H1 (cell line): ENCODE data around the gene H2BK1. TPM values are rescaled to one million over a fixed set of nuclear protein-coding genes. Genes with fewer than 3 reads are reported as not detected.

ENCODE experiments used
- CTCF ChIA-PET: fragments of 300-600 bp; sonication (Branson Sonifier 250); formaldehyde crosslinking; loops from one replicate; lab custom pipeline; 2021; ENCODE audit not compliant: partially characterized antibody; lab: Charles Lee
- POLR2A ChIA-PET: fragments of 300-600 bp; sonication (Branson Sonifier 250); formaldehyde crosslinking; loops from one replicate; lab custom pipeline; 2021; ENCODE audit warnings: inconsistent platforms; ENCODE audit not compliant: partially characterized antibody; lab: Charles Lee
- DNase-seq, 2 experiments: peaks; one replicate each; pipeline versions ENCODE4 v3.0.0 to v3.0.0-alpha.2; 2010 to 2022; ENCODE audit warnings: low spot score in 2 of 2, low read depth in 1 of 2, mixed read lengths in 1 of 2
- FAIRE-seq: peaks from 2 replicates; lab custom pipeline; 2011; peaks lifted over from hg19 to GRCh38; lab: Jason Lieb, UNC
- H2AFZ ChIP-seq: 2 replicates; pipeline ENCODE4 v1.8.1; 2012; ENCODE audit warnings: low read length, inconsistent platforms
- H2AK5ac ChIP-seq: 2 replicates; pipeline ENCODE4 v1.6.1; 2013; ENCODE audit warnings: low read depth, low read length
- H2BK120ac ChIP-seq: replicated peaks from 2 replicates; pipeline ENCODE3; 2013; ENCODE audit warnings: low read depth, low read length, inconsistent platforms
- H2BK12ac ChIP-seq: 2 replicates; pipeline ENCODE4 v1.6.1; 2013; ENCODE audit warnings: low read depth, low read length
- H2BK15ac ChIP-seq: 2 replicates; pipeline ENCODE4 v1.6.1; 2013; ENCODE audit warnings: low read length
- H2BK20ac ChIP-seq: 2 replicates; pipeline ENCODE4 v1.6.1; 2013; ENCODE audit warnings: low read length
- H2BK5ac ChIP-seq: 2 replicates; pipeline ENCODE4 v1.6.1; 2013; ENCODE audit warnings: low read depth, low read length
- H3K14ac ChIP-seq: 2 replicates; pipeline ENCODE4 v1.6.1; 2013; ENCODE audit warnings: inconsistent platforms; ENCODE audit not compliant: insufficient read length
- H3K18ac ChIP-seq: 2 replicates; pipeline ENCODE4 v1.6.1; 2013; ENCODE audit warnings: low read length; ENCODE audit errors: extremely low read depth
- H3K23ac ChIP-seq: 2 replicates; pipeline ENCODE4 v1.6.1; 2013; ENCODE audit warnings: inconsistent platforms; ENCODE audit not compliant: insufficient read length
- H3K23me2 ChIP-seq: 2 replicates; pipeline ENCODE4 v1.6.1; 2013; ENCODE audit warnings: low read depth, low read length
- H3K27ac ChIP-seq: 2 replicates; pipeline ENCODE4 v1.6.1; 2011; ENCODE audit warnings: low read depth, low read length, inconsistent platforms
- H3K27me3 ChIP-seq, 4 experiments: replicated peaks in 1 of 4; 1 replicate in 1 of 4; 2 replicates in 3 of 4; pipeline versions ENCODE4 v1.6.1 to v1.8.1; 2011 to 2013; ENCODE audit warnings: low read length in 3 of 4, mild to moderate bottlenecking in 3 of 4, inconsistent platforms in 2 of 4, mixed read lengths in 2 of 4, moderate library complexity in 1 of 4; ENCODE audit not compliant: control insufficient read depth in 3 of 4, insufficient read depth in 3 of 4; ENCODE audit errors: extremely low read depth in 1 of 4
- H3K36me3 ChIP-seq, 4 experiments: 2 replicates each; pipeline versions ENCODE4 v1.6.1 to v1.8.1; 2011 to 2013; ENCODE audit warnings: mild to moderate bottlenecking in 4 of 4, low read length in 3 of 4, moderate library complexity in 2 of 4, control low read depth in 1 of 4, inconsistent platforms in 1 of 4; ENCODE audit not compliant: insufficient read depth in 4 of 4, control insufficient read depth in 2 of 4
- H3K4ac ChIP-seq: replicated peaks from 2 replicates; pipeline ENCODE3; 2013; ENCODE audit warnings: low read length, low read depth, mixed read lengths, inconsistent platforms; ENCODE audit not compliant: insufficient read length
- H3K4me1 ChIP-seq, 4 experiments: replicated peaks in 1 of 4; 1 replicate in 1 of 4; 2 replicates in 3 of 4; pipeline versions ENCODE4 v1.6.1 to v1.8.1; 2011 to 2013; ENCODE audit warnings: low read length in 3 of 4, inconsistent platforms in 2 of 4, mixed read lengths in 1 of 4; ENCODE audit not compliant: insufficient read depth in 4 of 4, control insufficient read depth in 3 of 4
- H3K4me2 ChIP-seq, 2 experiments: 2 replicates each; pipeline versions ENCODE4 v1.6.1 to v1.8.1; 2011 to 2013; ENCODE audit warnings: low read depth in 2 of 2, low read length in 2 of 2, control low read depth in 1 of 2, inconsistent platforms in 1 of 2, mild to moderate bottlenecking in 1 of 2; ENCODE audit not compliant: insufficient read depth in 1 of 2
- H3K4me3 ChIP-seq, 4 experiments: fragments of 200-600, 300-600 bp in 1 of 4; sonication (generic), shearing (Covaris generic), sonication (Bioruptor Twin) in 1 of 4; 2 replicates each; pipeline versions ENCODE4 v1.5.1 to v1.8.1; 2011 to 2016; ENCODE audit warnings: low read length in 4 of 4, low read depth in 3 of 4, control low read depth in 2 of 4, inconsistent platforms in 2 of 4, mild to moderate bottlenecking in 2 of 4, mixed read lengths in 1 of 4, moderate library complexity in 1 of 4; ENCODE audit not compliant: insufficient read depth in 2 of 4; ENCODE audit errors: extremely low read depth in 1 of 4
- H3K56ac ChIP-seq: replicated peaks from 2 replicates; pipeline ENCODE3; 2013; ENCODE audit warnings: low read depth, mild to moderate bottlenecking, mixed read lengths, low read length, inconsistent platforms; ENCODE audit not compliant: insufficient read length
- H3K79me1 ChIP-seq: 2 replicates; pipeline ENCODE4 v1.6.1; 2013; ENCODE audit warnings: low read depth, low read length, control low read depth
- H3K79me2 ChIP-seq, 2 experiments: 2 replicates each; pipeline versions ENCODE4 v1.6.1 to v1.8.1; 2012 to 2013; ENCODE audit warnings: low read length in 2 of 2, mild to moderate bottlenecking in 2 of 2, inconsistent platforms in 1 of 2; ENCODE audit not compliant: insufficient read depth in 2 of 2, control insufficient read depth in 1 of 2
- H3K9ac ChIP-seq, 4 experiments: replicated peaks in 1 of 4; 1 replicate in 1 of 4; 2 replicates in 3 of 4; pipeline versions ENCODE4 v1.6.1 to v1.8.1; 2011 to 2013; ENCODE audit warnings: low read depth in 3 of 4, low read length in 3 of 4, control low read depth in 2 of 4, mild to moderate bottlenecking in 2 of 4, moderate library complexity in 2 of 4, inconsistent platforms in 1 of 4; ENCODE audit errors: extremely low read depth in 1 of 4
- H3K9me3 ChIP-seq, 2 experiments: 2 replicates each; pipeline versions ENCODE4 v1.6.1 to v1.8.1; 2012 to 2013; ENCODE audit warnings: mild to moderate bottlenecking in 2 of 2, moderate library complexity in 2 of 2, control low read depth in 1 of 2, inconsistent platforms in 1 of 2, low read depth in 1 of 2, low read length in 1 of 2, mixed read lengths in 1 of 2; ENCODE audit not compliant: insufficient read depth in 2 of 2
- H4K20me1 ChIP-seq, 2 experiments: replicated peaks in 1 of 2; 2 replicates each; pipeline versions ENCODE3 to v1.8.1; 2011 to 2013; ENCODE audit warnings: inconsistent platforms in 2 of 2, low read length in 2 of 2, mild to moderate bottlenecking in 1 of 2; ENCODE audit not compliant: insufficient read depth in 2 of 2, control insufficient read depth in 1 of 2
- H4K5ac ChIP-seq: 2 replicates; pipeline ENCODE4 v1.6.1; 2013; ENCODE audit warnings: low read length, low read depth, mixed read lengths, inconsistent platforms; ENCODE audit not compliant: insufficient read length
- H4K8ac ChIP-seq: 2 replicates; pipeline ENCODE4 v1.8.0; 2013; ENCODE audit warnings: mild to moderate bottlenecking, moderate library complexity, low read length, inconsistent platforms; ENCODE audit not compliant: insufficient read depth; ENCODE audit errors: extremely low read depth
- H4K91ac ChIP-seq: replicated peaks from 2 replicates; pipeline ENCODE3; 2013; ENCODE audit warnings: low read length, mixed read lengths, inconsistent platforms; ENCODE audit not compliant: insufficient read length
- CHD2 ChIP-seq: IDR thresholded peaks from 2 replicates; pipeline ENCODE4 v1.6.1; 2012; ENCODE audit warnings: low read length, improper control_type of control experiment
- GABPA ChIP-seq: IDR thresholded peaks from 2 replicates; pipeline ENCODE4 v1.6.1; 2011; ENCODE audit warnings: mild to moderate bottlenecking, low read length, moderate library complexity, borderline replicate concordance; ENCODE audit not compliant: insufficient read depth
- HDAC2 ChIP-seq, 2 experiments: fragments of 300-600 bp in 1 of 2; sonication (generic) in 1 of 2; IDR thresholded peaks; 2 replicates each; pipeline ENCODE4 v1.6.1; 2011 to 2012; ENCODE audit warnings: low read depth in 2 of 2, low read length in 2 of 2, mild to moderate bottlenecking in 2 of 2, moderate library complexity in 2 of 2, borderline replicate concordance in 1 of 2, inconsistent platforms in 1 of 2
- JUND ChIP-seq: IDR thresholded peaks from 2 replicates; pipeline ENCODE4 v1.6.1; 2011; ENCODE audit warnings: mild to moderate bottlenecking, improper control_type of control experiment, low read length
- KDM5A ChIP-seq: fragments of 200-600 bp; IDR thresholded peaks from 2 replicates; pipeline ENCODE4 v1.7.1; 2012; ENCODE audit warnings: mild to moderate bottlenecking, low read length, inconsistent platforms, mixed read lengths
- PHF8 ChIP-seq: fragments of 200-600 bp; sonication (generic); conservative IDR thresholded peaks from 2 replicates; pipeline ENCODE4 v1.7.1; 2012; ENCODE audit warnings: low read depth, mild to moderate bottlenecking, inconsistent platforms, low read length, moderate library complexity
- POLR2AphosphoS5 ChIP-seq: IDR thresholded peaks from 2 replicates; pipeline ENCODE4 v1.6.1; 2011; ENCODE audit warnings: low read depth, low read length
- RFX5 ChIP-seq: IDR thresholded peaks from 2 replicates; pipeline ENCODE4 v1.6.1; 2011; ENCODE audit warnings: low read depth, low read length, improper control_type of control experiment, borderline replicate concordance
- ZNF274 ChIP-seq: IDR thresholded peaks from 2 replicates; pipeline ENCODE4 v1.7.0; 2012; ENCODE audit warnings: low read length, borderline replicate concordance; ENCODE audit errors: extremely low read depth
- WGBS, 2 experiments: shearing (Covaris generic) in 1 of 2; methylation state at CpG; one replicate each; pipeline versions ENCODE4 v1.1.6 to v1.1.7; 2013 to 2015; ENCODE audit warnings: low lambda C conversion rate in 2 of 2, mixed read lengths in 2 of 2, inconsistent platforms in 1 of 2, low coverage in 1 of 2, missing lambda C conversion rate in 1 of 2; ENCODE audit not compliant: insufficient replicate concordance in 2 of 2, insufficient coverage in 1 of 2, insufficient read length in 1 of 2; ENCODE audit errors: extremely low coverage in 1 of 2, missing lambda C conversion rate in 1 of 2; 5-methylcytosine and 5-hydroxymethylcytosine counted together
- polyA plus RNA-seq, 7 experiments: library from polyadenylated mRNA; depleted of rRNA in 3 of 7; stranded (reverse) in 5 of 7; unstranded in 2 of 7; fragments of >200 nt in 5 of 7; fragments of 200-250 nt in 2 of 7; gene quantifications; 1 replicate in 5 of 7; 2 replicates in 1 of 7; 4 replicates in 1 of 7; pipeline versions ENCODE4 v1.2.1 to v1.2.3, GENCODE V29; 2011 to 2013; ENCODE audit warnings: missing spikeins in 2 of 7, mixed read lengths in 2 of 7
- total RNA-seq: library from RNA; stranded (reverse); fragmentation: NEBNext Ultra II Directional; extraction: Animal tissue kit (Norgen Biotek cat#: 25700); gene quantifications from 2 replicates; pipeline ENCODE4 v1.2.1, GENCODE V29; 2021
- TF ChIP-seq, protein P1 (sequence below), 3 experiments: IDR thresholded peaks; 1 replicate in 2 of 3; 2 replicates in 1 of 3; pipeline versions ENCODE4 v1.5.1 to v1.6.1; 2011; ENCODE audit warnings: low read length in 3 of 3, mild to moderate bottlenecking in 3 of 3, inconsistent platforms in 2 of 3, low read depth in 1 of 3, moderate library complexity in 1 of 3; ENCODE audit not compliant: insufficient read depth in 1 of 3; ENCODE audit errors: control extremely low read depth in 1 of 3

H2BK1 gene
- total and polyA plus RNA-seq, 2 of the 8 experiments (the other 6 are each of a cell fraction or from before 2014, with no cell fraction given), result not detected

- Histone ChIP-seq H3K23ac (no peak overlapping the region), H2BK12ac (no peak overlapping the region), H3K4me1 (no peaks in the 10 kb centered on the region; a peak in 1 of 7 replicates), H3K79me2 (no peaks in the 10 kb centered on the region), H3K79me1 (no peaks in the 10 kb centered on the region), H4K8ac (no peak overlapping the region), H3K9me3 (peaks cover 1 to 14% of the 10 kb centered on the region in 2 experiments; a peak in 2 of 4 replicates), H4K5ac (no peak overlapping the region), H4K91ac (no peak overlapping the region), H2BK120ac (no peak overlapping the region), H3K9ac (no peak overlapping the region), H3K18ac (no peak overlapping the region), H3K23me2 (no peaks in the 10 kb centered on the region), H3K14ac (no peak overlapping the region), H3K27ac (no peak overlapping the region), H2BK15ac (no peak overlapping the region), H2AFZ (no peak overlapping the region), H2BK20ac (no peak overlapping the region), H3K4ac (no peak overlapping the region), H3K4me3 (no peak overlapping the region), H3K36me3 (peaks cover 0 to 6% (median 0%) of the 10 kb centered on the region in 4 experiments; a peak in 1 of 8 replicates), H3K4me2 (no peak overlapping the region), H2BK5ac (no peak overlapping the region), H4K20me1 (peaks cover 0 to 1% of the 10 kb centered on the region in 2 experiments), H2AK5ac (no peak overlapping the region), H3K56ac (no peak overlapping the region), H3K27me3 (peaks cover 10 to 32% (median 29%) of the 10 kb centered on the region in 4 experiments)
- FAIRE-seq (no peak), DNase-seq (no peak)
- POLR2A ChIA-PET, result interaction anchor here (1.4 kb wide), 1 partner anchor 51 kb away, joined by 6 read pairs; no protein-coding TSS in a partner anchor
- CTCF ChIA-PET, result interaction anchor here (0.7 to 7.4 kb wide), 9 partner anchors 11 to 70 kb away, joined by 3 to 52 read pairs (median 6); no protein-coding TSS in a partner anchor
- 75% methylated on average over 1 of the region's 1 CpG; no CpG with 5 or more reads in 1 of the 2 experiments for WGBS, 2 experiments
- TF ChIP-seq, protein P1, sequence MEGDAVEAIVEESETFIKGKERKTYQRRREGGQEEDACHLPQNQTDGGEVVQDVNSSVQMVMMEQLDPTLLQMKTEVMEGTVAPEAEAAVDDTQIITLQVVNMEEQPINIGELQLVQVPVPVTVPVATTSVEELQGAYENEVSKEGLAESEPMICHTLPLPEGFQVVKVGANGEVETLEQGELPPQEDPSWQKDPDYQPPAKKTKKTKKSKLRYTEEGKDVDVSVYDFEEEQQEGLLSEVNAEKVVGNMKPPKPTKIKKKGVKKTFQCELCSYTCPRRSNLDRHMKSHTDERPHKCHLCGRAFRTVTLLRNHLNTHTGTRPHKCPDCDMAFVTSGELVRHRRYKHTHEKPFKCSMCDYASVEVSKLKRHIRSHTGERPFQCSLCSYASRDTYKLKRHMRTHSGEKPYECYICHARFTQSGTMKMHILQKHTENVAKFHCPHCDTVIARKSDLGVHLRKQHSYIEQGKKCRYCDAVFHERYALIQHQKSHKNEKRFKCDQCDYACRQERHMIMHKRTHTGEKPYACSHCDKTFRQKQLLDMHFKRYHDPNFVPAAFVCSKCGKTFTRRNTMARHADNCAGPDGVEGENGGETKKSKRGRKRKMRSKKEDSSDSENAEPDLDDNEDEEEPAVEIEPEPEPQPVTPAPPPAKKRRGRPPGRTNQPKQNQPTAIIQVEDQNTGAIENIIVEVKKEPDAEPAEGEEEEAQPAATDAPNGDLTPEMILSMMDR (IDR thresholded peaks at IDR 0.05; ENCODE audit: control extremely low read depth in 1 of 3, insufficient read depth in 1 of 3, low read depth in 1 of 3, low read length in 3 of 3), result no peak
- TF ChIP-seq PHF8 (no peak), RFX5 (no peak), ZNF274 (no peak), JUND (no peak), HDAC2 (IDR thresholded peaks at IDR 0.05; ENCODE audit: borderline replicate concordance in 1 of 2, low read depth in 2 of 2, low read length in 2 of 2) (no peak), GABPA (no peak), KDM5A (no peak), CHD2 (no peak), POLR2AphosphoS5 (no peak)
Observed at GRCh38 chr7:151177310-151177709, 33.0 kb downstream of the H2BK1 start.
